Mononuclear cell (primary cell): ENCODE results near the gene KMO. TPM values are rescaled to one million over a fixed set of nuclear protein-coding genes. Genes with fewer than 3 reads are reported as not detected.

Experiments
- H3K27me3 ChIP-seq: 2 replicates; pipeline ENCODE4 v1.6.0; 2011; ENCODE audit warnings: low read length, control low read depth; ENCODE audit not compliant: insufficient read depth
- H3K4me1 ChIP-seq: 2 replicates; pipeline ENCODE4 v1.5.1; 2011; ENCODE audit warnings: mild to moderate bottlenecking, low read length, control low read depth; ENCODE audit not compliant: insufficient read depth
- H3K4me3 ChIP-seq: 2 replicates; pipeline ENCODE4 v1.5.1; 2011; ENCODE audit warnings: mild to moderate bottlenecking, low read length, moderate library complexity
- H3K9me3 ChIP-seq: 2 replicates; pipeline ENCODE4 v1.5.1; 2011; ENCODE audit warnings: low read depth, mild to moderate bottlenecking, control low read depth, low read length
- total RNA-seq: library from RNA; depleted of rRNA; stranded (reverse); fragments of >200 nt; gene quantifications from one replicate; pipeline ENCODE4 v1.2.3, GENCODE V29; 2012

Gene KMO
- total RNA-seq, 1 donor: 3.9 TPM

- Histone ChIP-seq H3K4me3 (no peak overlapping the region), H3K9me3 (no peaks in the 10 kb centered on the region)
These were observed 83.1 kb downstream of the KMO start for GRCh38 chr1:241615043-241615974.

DNA sequence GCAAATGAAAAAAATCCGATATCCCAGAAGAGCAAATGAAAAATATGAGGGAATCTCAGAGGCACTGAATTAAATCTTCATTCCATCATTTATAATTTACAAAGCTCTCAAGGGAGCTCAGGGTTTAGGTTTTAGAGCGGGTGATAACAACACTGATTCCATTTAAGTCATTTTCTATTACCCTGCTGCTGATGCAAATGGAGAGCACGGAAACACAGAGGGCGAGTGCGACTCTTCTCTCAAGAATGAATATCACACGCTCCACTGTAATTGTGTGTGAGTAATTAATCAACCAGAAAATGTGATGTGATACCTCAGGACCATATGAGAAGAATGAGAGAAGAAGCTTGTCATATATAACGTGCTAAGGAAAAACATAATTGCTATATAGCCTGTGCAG, 85.2 kb downstream of the KMO start:
- no peaks in the 10 kb centered on the region for H3K9me3 ChIP-seq
- no peak overlapping the region for H3K4me3 ChIP-seq
- no peaks in the 10 kb centered on the region for H3K27me3 ChIP-seq
- H3K4me1 ChIP-seq: no peaks in the 10 kb centered on the region

More at GRCh38 chr1:241615043-241615974, 83.1 kb downstream of the KMO start:
- H3K27me3 ChIP-seq: no peaks in the 10 kb centered on the region
- H3K4me1 ChIP-seq: peaks cover 7% of the 10 kb centered on the region

DNA sequence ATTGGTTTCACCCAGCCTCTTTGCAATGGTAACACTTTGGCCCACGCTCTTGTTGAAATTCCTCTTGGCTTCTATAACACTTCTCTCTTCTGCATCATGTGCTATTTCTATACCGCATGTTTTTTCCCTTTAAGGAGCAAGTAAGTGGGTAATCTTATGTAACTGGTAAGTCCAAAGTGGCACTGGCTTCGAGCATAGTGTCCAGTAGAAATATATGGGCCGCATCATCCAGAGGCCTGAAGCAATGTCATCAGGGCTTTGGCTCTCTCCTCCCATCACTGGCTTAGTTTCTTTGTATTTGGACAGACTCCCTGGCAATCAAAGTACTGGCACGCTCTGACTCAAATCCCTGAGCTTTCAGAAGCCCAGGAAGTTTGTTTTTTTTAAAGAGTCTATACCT, 90.5 kb downstream of the KMO start:
- Histone ChIP-seq H3K4me3 (no peak overlapping the region), H3K9me3 (no peaks in the 10 kb centered on the region), H3K4me1 (peaks cover under 1% of the 10 kb centered on the region), H3K27me3 (no peaks in the 10 kb centered on the region)

- no peaks in the 10 kb centered on the region for H3K27me3 ChIP-seq
- H3K4me1 ChIP-seq: peaks cover 8% of the 10 kb centered on the region
- no peak overlapping the region for H3K4me3 ChIP-seq
- H3K9me3 ChIP-seq: no peaks in the 10 kb centered on the region
These were observed 92.8 kb downstream of the KMO start for GRCh38 chr1:241624935-241625334.

DNA sequence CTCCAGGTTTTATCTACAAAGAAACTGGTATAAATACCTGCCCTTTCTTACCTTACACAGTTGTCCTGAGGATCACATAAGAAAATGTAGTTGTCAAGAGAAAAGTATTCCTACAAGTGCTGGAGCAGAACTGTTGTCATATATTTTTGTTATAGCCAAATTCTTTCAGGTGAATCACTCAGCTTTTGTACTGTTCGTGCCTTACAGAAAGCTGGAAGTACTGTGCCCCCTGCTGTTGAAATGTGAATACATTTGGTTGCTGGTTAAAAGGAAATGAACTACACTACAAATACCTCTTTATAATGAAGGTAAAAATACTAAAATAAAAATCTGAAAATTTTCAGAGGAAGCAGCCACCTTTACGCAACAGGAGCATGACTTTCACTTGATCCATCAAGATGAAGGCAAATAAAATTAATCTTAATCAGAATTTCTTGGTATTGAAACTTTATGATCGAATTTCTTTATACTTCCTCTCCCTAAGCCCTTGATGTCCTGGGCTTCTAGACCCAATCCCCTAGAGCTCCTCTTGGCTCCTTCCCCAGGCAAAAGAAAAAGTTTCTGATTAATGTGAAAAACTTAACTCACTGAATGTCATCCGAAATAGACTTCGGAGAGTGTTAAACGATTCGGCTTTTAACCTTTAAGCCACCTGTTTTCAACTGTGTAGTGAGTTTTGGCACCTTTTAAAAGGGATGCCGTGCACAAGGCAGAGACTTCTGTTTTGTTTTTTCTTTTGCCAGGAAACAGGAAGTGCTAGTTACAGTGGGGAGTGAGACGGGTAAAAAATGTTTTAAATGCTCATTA, 95.5 kb downstream of the KMO start:
- Histone ChIP-seq H3K27me3 (no peaks in the 10 kb centered on the region), H3K4me3 (peak overlapping the region; percentile 4), H3K9me3 (no peaks in the 10 kb centered on the region), H3K4me1 (peaks cover 8% of the 10 kb centered on the region)

GRCh38 chr1:241630005-241630404, 97.8 kb downstream of the KMO start:
- Histone ChIP-seq H3K27me3 (no peaks in the 10 kb centered on the region), H3K4me3 (no peak overlapping the region), H3K4me1 (peaks cover 8% of the 10 kb centered on the region), H3K9me3 (no peaks in the 10 kb centered on the region)

DNA sequence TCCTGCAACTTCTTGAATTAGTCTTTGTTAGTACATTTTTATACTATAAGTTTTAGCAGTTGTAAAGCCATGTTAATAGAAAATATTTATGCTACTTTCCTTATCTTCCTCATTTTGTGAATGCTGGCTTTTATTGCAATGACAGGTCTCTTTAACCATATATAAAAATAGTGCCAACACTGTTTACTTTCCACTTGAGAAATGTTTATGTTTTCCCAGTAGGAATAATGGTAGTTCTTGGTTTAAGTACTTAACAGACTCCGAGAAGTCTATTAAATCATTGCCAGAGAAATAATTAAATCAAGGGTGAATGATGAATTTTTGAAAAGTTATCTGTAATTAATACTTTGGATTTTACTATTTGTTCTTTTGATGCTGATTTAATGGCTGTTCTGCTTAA, 98.3 kb downstream of the KMO start:
- Histone ChIP-seq H3K4me3 (no peak overlapping the region), H3K4me1 (peaks cover 8% of the 10 kb centered on the region), H3K9me3 (no peaks in the 10 kb centered on the region), H3K27me3 (no peaks in the 10 kb centered on the region)

GRCh38 chr1:241630899-241631298, 98.7 kb downstream of the KMO start:
- peaks cover 8% of the 10 kb centered on the region for H3K4me1 ChIP-seq
- no peaks in the 10 kb centered on the region for H3K9me3 ChIP-seq
- no peak overlapping the region for H3K4me3 ChIP-seq
- no peaks in the 10 kb centered on the region for H3K27me3 ChIP-seq

DNA sequence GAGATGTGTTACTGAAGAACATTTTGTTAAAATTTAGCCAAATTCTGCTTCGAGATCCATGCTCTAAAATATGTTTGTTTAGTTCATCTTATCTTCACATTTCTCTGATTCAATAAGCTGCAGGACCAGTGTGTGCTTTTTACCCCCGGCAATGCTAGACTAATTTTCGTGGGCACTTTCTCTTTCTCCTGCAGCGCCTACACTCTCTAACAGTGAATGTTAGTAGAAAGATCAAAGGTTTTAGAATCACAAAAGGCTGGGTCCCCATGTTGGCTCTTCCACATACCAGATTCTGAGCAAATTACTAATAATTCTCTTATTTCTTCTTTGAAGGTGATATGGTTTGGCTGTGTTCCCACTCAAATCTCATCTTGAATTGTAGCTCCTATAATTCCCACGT, 99.5 kb downstream of the KMO start:
- H3K4me1 ChIP-seq: peaks cover 8% of the 10 kb centered on the region
- no peaks in the 10 kb centered on the region for H3K27me3 ChIP-seq

DNA sequence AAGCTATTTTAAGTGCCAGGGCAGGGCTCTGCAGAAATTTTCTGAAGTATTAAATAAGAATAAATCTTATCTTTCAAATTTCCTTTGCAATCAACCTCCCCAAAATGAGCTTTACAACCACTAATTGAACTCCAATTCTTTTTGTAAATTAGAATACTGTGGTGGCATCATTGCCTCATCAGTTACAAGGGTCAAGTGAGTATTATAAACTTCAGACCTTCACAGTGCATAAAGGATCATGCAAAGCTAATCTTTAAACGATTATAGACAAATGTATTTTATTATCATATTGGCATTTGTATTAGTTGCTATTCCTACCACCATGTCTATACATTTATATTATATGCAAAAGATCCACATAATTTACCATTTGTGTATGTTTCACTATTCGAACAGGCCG, 100.8 kb downstream of the KMO start:
- Histone ChIP-seq H3K4me3 (no peak overlapping the region), H3K9me3 (no peaks in the 10 kb centered on the region)

More for the DNA sequence above, 99.5 kb downstream of the KMO start:
- H3K9me3 ChIP-seq: no peaks in the 10 kb centered on the region
- no peak overlapping the region for H3K4me3 ChIP-seq

GRCh38 chr1:241635556-241636152, 103.5 kb downstream of the KMO start:
- H3K27me3 ChIP-seq: no peaks in the 10 kb centered on the region
- H3K4me1 ChIP-seq: peaks cover 28% of the 10 kb centered on the region
- H3K4me3 ChIP-seq: no peak overlapping the region
- no peaks in the 10 kb centered on the region for H3K9me3 ChIP-seq

More for the DNA sequence above, 100.8 kb downstream of the KMO start:
- peaks cover 17% of the 10 kb centered on the region for H3K4me1 ChIP-seq
- H3K27me3 ChIP-seq: no peaks in the 10 kb centered on the region

DNA sequence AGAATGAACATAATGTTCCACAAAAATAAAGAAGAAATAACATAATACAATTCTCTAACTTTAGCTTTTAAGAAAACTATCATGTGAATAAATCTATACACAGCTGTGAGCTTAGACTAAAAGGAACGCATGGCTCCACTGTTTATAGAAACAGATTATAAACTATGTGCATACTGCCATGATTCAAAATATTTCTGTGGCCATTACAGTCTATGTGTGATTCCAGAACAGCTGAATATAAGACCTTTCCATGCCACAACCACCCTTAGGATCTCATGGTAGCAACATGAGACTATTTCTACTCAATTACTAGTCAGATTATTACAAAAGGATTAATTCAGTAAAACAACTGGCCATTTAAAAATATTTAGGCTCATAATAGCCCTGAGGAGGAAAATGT, 104.1 kb downstream of the KMO start:
- Histone ChIP-seq H3K4me1 (peaks cover 35% of the 10 kb centered on the region), H3K9me3 (no peaks in the 10 kb centered on the region), H3K4me3 (no peak overlapping the region), H3K27me3 (no peaks in the 10 kb centered on the region)

DNA sequence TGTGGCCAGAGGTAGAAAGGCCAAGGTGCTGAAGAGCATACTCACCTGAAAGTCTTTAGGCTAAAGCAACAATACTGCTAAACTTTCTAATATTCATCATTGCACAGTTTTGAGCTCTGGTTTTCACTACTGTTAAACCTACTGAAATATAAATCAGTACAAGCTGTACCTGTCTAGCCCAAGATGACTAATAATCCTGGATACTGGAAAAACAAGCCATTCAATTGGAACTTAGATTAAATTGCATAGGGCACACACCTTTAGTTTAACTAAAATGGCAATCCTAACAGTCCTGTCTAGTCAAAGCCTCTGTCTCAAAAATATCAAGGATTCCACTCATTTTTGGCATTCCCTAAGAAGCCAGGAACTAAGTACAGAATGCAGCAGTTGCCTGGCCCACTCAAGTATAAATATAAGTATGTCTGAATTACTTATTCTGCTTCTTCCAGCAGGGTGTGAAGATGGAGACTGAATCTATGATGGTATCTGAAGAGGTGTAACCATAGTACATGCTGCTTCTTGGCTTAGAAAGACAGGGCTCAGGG, 104.9 kb downstream of the KMO start:
- no peaks in the 10 kb centered on the region for H3K9me3 ChIP-seq
- no peak overlapping the region for H3K4me3 ChIP-seq
- no peaks in the 10 kb centered on the region for H3K27me3 ChIP-seq
- H3K4me1 ChIP-seq: peaks cover 35% of the 10 kb centered on the region

DNA sequence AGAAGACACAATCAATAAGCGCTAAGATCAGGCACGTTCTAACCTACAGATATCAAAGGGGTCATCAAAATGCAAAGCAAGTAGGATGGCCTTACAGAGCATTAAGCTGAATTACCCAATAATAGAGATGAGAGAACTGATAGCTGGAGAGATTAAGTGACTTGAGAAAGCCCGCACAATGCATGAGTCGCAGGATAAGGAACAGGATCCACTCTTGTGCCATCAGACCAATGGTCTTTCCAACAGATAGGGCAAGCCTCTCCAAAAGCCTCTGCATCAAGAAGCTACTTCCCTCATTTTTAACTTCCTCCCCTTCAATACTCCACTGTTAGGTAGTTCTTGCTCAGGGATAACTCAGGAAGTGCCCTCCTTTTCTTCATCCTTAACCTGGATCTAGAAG, 105.4 kb downstream of the KMO start:
- H3K4me1 ChIP-seq: peaks cover 35% of the 10 kb centered on the region
- no peaks in the 10 kb centered on the region for H3K27me3 ChIP-seq
- H3K4me3 ChIP-seq: no peak overlapping the region
- H3K9me3 ChIP-seq: no peaks in the 10 kb centered on the region
